ENCODE results near the gene PIP5K1A.

The PIP5K1A gene

DNA sequence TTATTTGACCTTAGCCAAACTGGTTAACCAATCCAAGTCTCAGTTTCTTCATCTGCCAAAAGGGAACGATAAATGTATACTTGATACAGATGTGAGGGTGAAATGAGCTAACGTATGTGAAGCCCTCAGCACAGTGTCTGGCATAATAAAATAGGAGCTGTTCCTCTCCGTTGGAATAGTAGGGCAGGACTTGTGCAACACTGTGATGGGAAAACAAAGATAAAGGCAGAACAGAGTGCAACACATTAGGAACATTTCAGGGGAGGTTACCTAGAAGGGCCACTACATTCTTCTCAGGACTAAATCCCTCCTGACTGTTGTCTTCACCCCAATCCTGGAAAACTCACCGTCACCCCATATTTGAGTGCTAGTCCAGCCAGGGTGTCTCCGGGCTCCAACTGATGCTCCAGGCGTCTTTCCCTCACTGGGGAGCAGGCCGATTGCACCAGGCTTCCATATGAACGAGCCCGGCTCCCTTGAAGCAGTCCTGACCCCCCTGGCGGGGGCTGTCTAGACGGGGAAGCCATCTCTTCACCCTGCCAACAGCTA is 33.5 kb upstream of the PIP5K1A start:
- peak in 1 of 2 donors; percentile 49 for DNase-seq (ENCODE audit: low read depth in 2 of 2)
- peak overlapping the region; percentile 67 to 88 for H3K4me3 ChIP-seq (replicated peaks in 1 of 2; ENCODE audit: low read depth in 2 of 2, low read length in 2 of 2)
- TF ChIP-seq, protein P1, sequence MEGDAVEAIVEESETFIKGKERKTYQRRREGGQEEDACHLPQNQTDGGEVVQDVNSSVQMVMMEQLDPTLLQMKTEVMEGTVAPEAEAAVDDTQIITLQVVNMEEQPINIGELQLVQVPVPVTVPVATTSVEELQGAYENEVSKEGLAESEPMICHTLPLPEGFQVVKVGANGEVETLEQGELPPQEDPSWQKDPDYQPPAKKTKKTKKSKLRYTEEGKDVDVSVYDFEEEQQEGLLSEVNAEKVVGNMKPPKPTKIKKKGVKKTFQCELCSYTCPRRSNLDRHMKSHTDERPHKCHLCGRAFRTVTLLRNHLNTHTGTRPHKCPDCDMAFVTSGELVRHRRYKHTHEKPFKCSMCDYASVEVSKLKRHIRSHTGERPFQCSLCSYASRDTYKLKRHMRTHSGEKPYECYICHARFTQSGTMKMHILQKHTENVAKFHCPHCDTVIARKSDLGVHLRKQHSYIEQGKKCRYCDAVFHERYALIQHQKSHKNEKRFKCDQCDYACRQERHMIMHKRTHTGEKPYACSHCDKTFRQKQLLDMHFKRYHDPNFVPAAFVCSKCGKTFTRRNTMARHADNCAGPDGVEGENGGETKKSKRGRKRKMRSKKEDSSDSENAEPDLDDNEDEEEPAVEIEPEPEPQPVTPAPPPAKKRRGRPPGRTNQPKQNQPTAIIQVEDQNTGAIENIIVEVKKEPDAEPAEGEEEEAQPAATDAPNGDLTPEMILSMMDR (IDR thresholded peaks at IDR 0.05; ENCODE audit: low read depth, low read length): no peak

DNA sequence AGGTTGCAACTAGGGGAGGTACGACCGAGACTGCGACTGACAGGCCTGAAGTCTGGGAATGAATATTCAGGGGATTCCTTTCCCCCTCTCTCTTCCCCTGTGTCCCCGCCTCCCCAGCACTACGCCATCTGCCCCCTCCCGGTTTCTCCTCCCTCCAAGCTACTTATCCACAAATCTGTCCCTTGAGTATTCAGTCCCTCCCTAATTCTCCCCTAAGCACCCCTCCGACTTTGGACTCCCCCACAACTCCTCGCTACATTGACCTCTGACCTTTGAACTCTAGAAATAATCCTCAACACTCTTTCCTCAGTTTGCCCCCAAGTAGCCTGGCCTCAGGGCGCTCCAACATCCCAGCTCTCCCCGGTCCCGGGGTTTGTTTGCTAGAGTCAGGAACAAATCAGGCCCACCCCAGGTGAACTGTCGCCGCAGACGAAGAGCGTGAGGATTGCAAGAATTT is 33.0 kb upstream of the PIP5K1A start:
- H3K4me3 ChIP-seq (replicated peaks in 1 of 2; ENCODE audit: low read depth in 2 of 2, low read length in 2 of 2): peak overlapping the region; percentile 67 to 88
- peak; percentile 57 to 75 for DNase-seq (ENCODE audit: low read depth in 2 of 2)
- TF ChIP-seq, protein P1 (IDR thresholded peaks at IDR 0.05; ENCODE audit: low read depth, low read length): no peak

DNA sequence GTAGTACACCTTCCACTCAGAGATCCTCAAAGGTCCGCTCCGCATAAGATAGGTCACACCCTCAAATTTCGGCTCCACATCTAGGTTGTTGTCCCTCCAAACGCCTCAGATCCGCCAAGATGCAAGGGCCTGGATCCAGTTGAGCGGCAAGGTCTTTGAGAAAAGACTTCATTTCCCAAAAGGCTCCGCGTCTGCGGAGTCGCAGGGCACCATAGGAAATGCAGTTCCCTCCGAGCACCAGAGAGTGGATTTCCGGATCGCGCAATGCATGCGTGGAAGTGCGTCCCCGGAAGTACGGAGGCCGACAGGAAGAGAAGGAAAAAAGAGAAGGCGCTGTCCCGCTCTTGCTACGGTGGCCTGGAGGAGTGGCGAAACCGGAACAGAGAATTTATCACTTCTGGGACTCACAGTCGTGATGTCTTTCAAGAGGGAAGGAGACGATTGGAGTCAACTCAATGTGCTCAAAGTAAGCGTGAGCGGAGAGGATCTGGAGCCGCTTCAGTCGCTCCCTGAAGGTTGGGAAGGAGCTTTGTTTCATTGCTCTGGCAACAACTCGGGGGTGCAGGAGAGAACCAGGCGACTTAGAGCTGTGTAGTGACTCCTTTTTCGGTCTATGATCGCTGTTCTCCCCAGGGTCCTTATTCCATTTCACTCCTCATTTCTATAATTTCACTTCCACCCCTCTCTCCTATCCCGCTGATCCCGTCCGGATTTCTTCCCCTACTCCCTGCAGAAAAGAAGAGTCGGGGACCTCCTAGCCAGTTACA is 32.4 kb upstream of the PIP5K1A start, which contains the start of the genes LYSMD1 and SCNM1:
Gene LYSMD1 (minus strand): TSS at position 165 of the 767 bp plus-strand sequence. CDS start 644 bp downstream, outside the sequence.
Gene SCNM1 (plus strand): TSS at position 407 of the 767 bp plus-strand sequence. CDS start 9 bp downstream, at position 416.
- TF ChIP-seq, protein P1 (IDR thresholded peaks at IDR 0.05; ENCODE audit: low read depth, low read length): no peak
- H3K4me3 ChIP-seq (replicated peaks in 1 of 2; ENCODE audit: low read depth in 2 of 2, low read length in 2 of 2): peak within 1 kb of the TSS; percentile 67 to 88
- peak; percentile 99 to 100 for DNase-seq (ENCODE audit: low read depth in 2 of 2)

DNA sequence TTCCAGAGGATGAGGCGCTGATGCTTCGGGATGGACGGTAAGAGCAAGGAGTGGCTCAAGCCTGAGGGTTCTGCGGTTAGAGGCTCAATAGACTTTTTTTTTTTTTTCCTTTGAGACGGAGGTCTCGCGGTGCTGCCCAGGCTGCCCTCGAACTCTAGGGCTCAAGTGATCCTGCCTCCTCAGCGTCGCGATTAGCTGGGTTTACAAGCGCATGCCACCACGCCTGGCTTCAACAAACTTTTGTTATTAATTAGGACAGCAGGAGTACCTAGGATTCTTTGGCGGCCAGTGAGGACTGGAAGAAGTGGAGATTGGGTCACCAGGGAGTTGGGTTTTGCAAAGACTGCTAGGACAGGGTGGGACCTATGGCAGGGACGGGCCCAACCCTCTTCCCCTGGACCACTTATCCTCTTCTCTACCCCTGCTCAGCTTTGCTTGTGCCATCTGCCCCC is 31.8 kb upstream of the PIP5K1A start:
- DNase-seq (ENCODE audit: low read depth in 2 of 2): peak; percentile 61 to 71
- H3K4me3 ChIP-seq (replicated peaks in 1 of 2; ENCODE audit: low read depth in 2 of 2, low read length in 2 of 2): peak overlapping the region; percentile 67 to 88
- TF ChIP-seq, protein P1 (IDR thresholded peaks at IDR 0.05; ENCODE audit: low read depth, low read length): no peak

DNA sequence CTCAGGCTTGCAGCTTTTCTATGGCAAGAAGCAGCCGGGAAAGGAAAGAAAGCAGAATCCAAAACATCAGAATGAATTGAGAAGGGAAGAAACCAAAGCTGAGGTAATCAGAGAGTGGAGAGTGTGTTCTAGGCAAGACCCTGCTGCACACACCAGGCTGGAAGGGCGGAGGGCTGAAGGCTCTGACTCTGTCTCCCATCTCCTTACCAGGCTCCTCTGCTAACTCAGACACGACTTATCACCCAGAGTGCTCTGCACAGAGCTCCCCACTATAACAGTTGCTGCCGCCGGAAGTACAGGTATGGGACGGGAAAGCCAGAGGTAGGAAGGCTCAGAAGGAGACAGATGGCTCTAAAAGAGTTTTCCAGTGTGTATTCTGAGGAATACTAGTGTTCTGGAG is 31.2 kb upstream of the PIP5K1A start:
- TF ChIP-seq, protein P1 (IDR thresholded peaks at IDR 0.05; ENCODE audit: low read depth, low read length): no peak
- peak overlapping the region in 1 of 2 donors; percentile 67 for H3K4me3 ChIP-seq (replicated peaks in 1 of 2; ENCODE audit: low read depth in 2 of 2, low read length in 2 of 2)
- no peak for DNase-seq (ENCODE audit: low read depth in 2 of 2)

DNA sequence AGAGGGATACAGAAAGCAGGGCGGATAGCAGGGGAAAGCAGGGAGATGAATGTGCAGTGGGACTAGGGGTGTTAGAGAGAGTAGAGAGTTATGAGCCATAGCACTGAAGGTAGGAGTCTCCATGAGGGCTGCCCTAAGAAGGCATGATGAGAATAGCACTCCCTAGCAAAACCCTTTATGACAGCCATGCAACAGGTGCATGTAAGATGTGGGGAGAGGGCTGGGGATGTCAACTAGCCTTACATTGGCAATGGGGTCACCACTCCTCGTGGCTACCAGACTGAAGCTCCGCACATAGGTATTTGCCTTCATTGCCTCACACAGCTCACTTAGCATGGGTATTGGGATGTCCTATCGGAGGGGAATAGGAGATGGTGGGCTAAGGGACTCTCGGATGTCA is 27.2 kb upstream of the PIP5K1A start:
- no peak for DNase-seq (ENCODE audit: low read depth in 2 of 2)
- TF ChIP-seq, protein P1 (IDR thresholded peaks at IDR 0.05; ENCODE audit: low read depth, low read length): no peak
- H3K4me3 ChIP-seq (replicated peaks in 1 of 2; ENCODE audit: low read depth in 2 of 2, low read length in 2 of 2): no peak overlapping the region

Measured in cardiac fibroblast (primary cell).